Measurements from ENCODE around the gene OSBPL1A.

GRCh38 chr18:24118750-24119577 is 278.7 kb downstream of the OSBPL1A start:
- TF ChIP-seq CTCF (IDR thresholded peaks at IDR 0.05) (peak; percentile 71 to 90 (median 86)), POLR2AphosphoS5 (IDR thresholded peaks at IDR 0.05) (no peak), POLR2A (IDR thresholded peaks at IDR 0.05) (no peak)
